GM08714 (cell line): ENCODE data around the gene ZDHHC19.

Experiments used
- H3K4me3 ChIP-seq: fragments of 200-500 bp; sonication (Bioruptor generic); 2 replicates; pipeline ENCODE4 v1.5.1; 2014; ENCODE audit warnings: mild to moderate bottlenecking, low read length, inconsistent platforms
- ZNF274 ChIP-seq: IDR thresholded peaks from 2 replicates; pipeline ENCODE4 v1.6.1; 2012; ENCODE audit warnings: mild to moderate bottlenecking, low read depth, low read length

Gene ZDHHC19

GRCh38 chr3:196235452-196236122 is 24.4 kb upstream of the ZDHHC19 start:
- no peak for TF ChIP-seq ZNF274

GRCh38 chr3:196232882-196233251 is 21.7 kb upstream of the ZDHHC19 start:
- TF ChIP-seq ZNF274, result no peak
- H3K4me3 ChIP-seq, result no peak overlapping the region

More at GRCh38 chr3:196235452-196236122, 24.4 kb upstream of the ZDHHC19 start:
- H3K4me3 ChIP-seq, result no peak overlapping the region

- TF ChIP-seq ZNF274, result no peak
- H3K4me3 ChIP-seq, result no peak overlapping the region
Measured at GRCh38 chr3:196232154-196232881, 21.1 kb upstream of the ZDHHC19 start.

- H3K4me3 ChIP-seq, result no peak overlapping the region
- no peak for TF ChIP-seq ZNF274
Measured at GRCh38 chr3:196227629-196228493, 16.7 kb upstream of the ZDHHC19 start.

GRCh38 chr3:196227121-196227561 is 15.9 kb upstream of the ZDHHC19 start:
- H3K4me3 ChIP-seq, result no peak overlapping the region
- no peak for TF ChIP-seq ZNF274

GRCh38 chr3:196225763-196226364 is 14.7 kb upstream of the ZDHHC19 start:
- H3K4me3 ChIP-seq, result no peak overlapping the region

GRCh38 chr3:196225086-196225485 is 13.9 kb upstream of the ZDHHC19 start:
- no peak for TF ChIP-seq ZNF274
- H3K4me3 ChIP-seq, result no peak overlapping the region

More at GRCh38 chr3:196225763-196226364, 14.7 kb upstream of the ZDHHC19 start:
- TF ChIP-seq ZNF274, result no peak

- H3K4me3 ChIP-seq, result no peak overlapping the region
- TF ChIP-seq ZNF274, result no peak
Measured at GRCh38 chr3:196222876-196223595, 11.8 kb upstream of the ZDHHC19 start.

GRCh38 chr3:196220991-196221390 is 9.8 kb upstream of the ZDHHC19 start:
- H3K4me3 ChIP-seq, result no peak overlapping the region
- no peak for TF ChIP-seq ZNF274

GRCh38 chr3:196220587-196220986 is 9.4 kb upstream of the ZDHHC19 start:
- TF ChIP-seq ZNF274, result no peak
- no peak overlapping the region for H3K4me3 ChIP-seq

GRCh38 chr3:196219970-196220311 is 8.7 kb upstream of the ZDHHC19 start:
- H3K4me3 ChIP-seq, result no peak overlapping the region
- no peak for TF ChIP-seq ZNF274

- peak overlapping the region; percentile 48; the same call in 1 of the 2 replicates for H3K4me3 ChIP-seq
Measured at GRCh38 chr3:196219194-196219969, 8.2 kb upstream of the ZDHHC19 start.

More at GRCh38 chr3:196219194-196219969, 8.2 kb upstream of the ZDHHC19 start:
- TF ChIP-seq ZNF274, result no peak
